Psoas muscle (tissue), 8 donors: Measurements from ENCODE around the gene MMP24. TPM values are rescaled to one million over a fixed set of nuclear protein-coding genes. Genes with fewer than 3 reads are reported as not detected.

ENCODE experiments used
- ATAC-seq, 4 donors: fragments of 200-7000 bp; cut with Tn5 transposase; one replicate each; pipeline ENCODE4 v1.9.1; 2020; ENCODE audit warnings: moderate library complexity in 3 of 4, mild to moderate bottlenecking in 2 of 4
- DNase-seq, 2 donors: peaks; one replicate each; pipeline ENCODE4 v3.0.0-alpha.2; 2020
- H3K27ac ChIP-seq: fragments of 200-600 bp; one replicate; pipeline ENCODE4 v1.8.0; 2022
- H3K27me3 ChIP-seq, 3 donors: fragments of 200-600 bp in 1 of 3; one replicate each; pipeline versions ENCODE4 v1.6.1 to v1.8.0; 2013 to 2022; ENCODE audit warnings: low read length in 2 of 3, mild to moderate bottlenecking in 2 of 3, moderate library complexity in 1 of 3; ENCODE audit not compliant: insufficient read depth in 3 of 3
- H3K36me3 ChIP-seq, 2 donors: fragments of 200-600 bp in 1 of 2; one replicate each; pipeline versions ENCODE4 v1.6.1 to v1.8.0; 2013 to 2022; ENCODE audit warnings: low read depth in 1 of 2, mild to moderate bottlenecking in 1 of 2, moderate library complexity in 1 of 2; ENCODE audit not compliant: insufficient read depth in 1 of 2
- H3K4me1 ChIP-seq: fragments of 200-600 bp; one replicate; pipeline ENCODE4 v1.8.0; 2022
- H3K4me3 ChIP-seq: fragments of 200-600 bp; one replicate; pipeline ENCODE4 v1.8.0; 2022; ENCODE audit warnings: mild to moderate bottlenecking
- H3K9me3 ChIP-seq: fragments of 200-600 bp; one replicate; pipeline ENCODE4 v1.8.0; 2022
- WGBS, 3 donors: extraction: QIAGEN DNeasy Blood & Tissue Kit; methylation state at CpG; one replicate each; pipeline versions ENCODE4 v1.1.6 to v1.1.7; 2013; 5-methylcytosine and 5-hydroxymethylcytosine counted together
- intact Hi-C, 2 donors: fragments of 100-400 bp; cut with DNase I; formaldehyde crosslinking; loops; one replicate each; pipeline versions ENCODE4 v1.11.0 to v1.14.2; 2022
- polyA plus RNA-seq, 3 donors: library from polyadenylated mRNA; stranded (reverse); fragments of 200-250 nt; gene quantifications; one replicate each; pipeline ENCODE4 v1.2.3, GENCODE V29; 2013
- total RNA-seq, 4 donors: library from RNA; stranded (reverse); fragmentation: NEBNext Ultra II Directional in 2 of 4; extraction: Animal tissue kit (Norgen Biotek cat#: 25700) in 2 of 4; gene quantifications; one replicate each; pipeline versions ENCODE4 v1.2.1 to v1.2.4, GENCODE V29; 2021 to 2023
- TF ChIP-seq, protein P1 (sequence below): fragments of 200-600 bp; IDR thresholded peaks from one replicate; pipeline ENCODE4 v1.8.0; 2022; ENCODE audit warnings: antibody characterized with exemption
- donor health status: healthy with polysubstance abuse.
- donor health status: DM: no; HTN: no; CAD: no; lungs with moderate emphysema.
- donor health status: Bipolar disorder and iron deficiency.
- donor health status: healthy.
- donor health status: DM: yes; HTN: yes; CAD: no.
- donor health status: DM: no; HTN: no; CAD: no.
- donor health status: DM: no; HTN: no; CAD: no.
- donor health status: DM: yes; HTN: yes; CAD: no.

MMP24 gene
- total and polyA plus RNA-seq, 7 donors = 0.01 to 0.27 (median 0.12) TPM; not detected in 1

DNA sequence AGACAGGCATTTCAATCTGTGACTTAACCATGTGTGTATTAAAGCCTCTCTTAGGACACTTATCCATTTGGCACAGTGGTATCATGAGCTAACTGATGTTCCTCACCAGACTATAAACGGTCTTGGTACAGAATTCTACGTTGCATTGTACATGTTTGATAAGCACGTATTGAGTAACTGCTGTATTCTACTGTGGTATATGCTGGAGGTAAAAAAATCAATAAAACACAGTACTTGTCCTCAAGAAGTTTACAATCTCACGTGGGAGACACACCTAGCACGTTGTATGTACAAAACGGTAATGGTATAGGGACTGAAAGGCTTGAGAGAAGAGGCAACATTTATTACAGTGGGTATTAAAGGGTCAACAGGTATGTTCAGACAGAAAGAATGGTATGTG lies 98.9 kb downstream of the MMP24 start:
- ATAC-seq (no peak), DNase-seq (no peak)
- Histone ChIP-seq H3K27ac (peak overlapping the region; percentile 71), H3K4me3 (no peak overlapping the region), H3K27me3 (no peaks in the 10 kb centered on the region), H3K9me3 (no peaks in the 10 kb centered on the region), H3K36me3 (no peaks in the 10 kb centered on the region), H3K4me1 (peaks cover 30% of the 10 kb centered on the region)
- TF ChIP-seq, protein P1, sequence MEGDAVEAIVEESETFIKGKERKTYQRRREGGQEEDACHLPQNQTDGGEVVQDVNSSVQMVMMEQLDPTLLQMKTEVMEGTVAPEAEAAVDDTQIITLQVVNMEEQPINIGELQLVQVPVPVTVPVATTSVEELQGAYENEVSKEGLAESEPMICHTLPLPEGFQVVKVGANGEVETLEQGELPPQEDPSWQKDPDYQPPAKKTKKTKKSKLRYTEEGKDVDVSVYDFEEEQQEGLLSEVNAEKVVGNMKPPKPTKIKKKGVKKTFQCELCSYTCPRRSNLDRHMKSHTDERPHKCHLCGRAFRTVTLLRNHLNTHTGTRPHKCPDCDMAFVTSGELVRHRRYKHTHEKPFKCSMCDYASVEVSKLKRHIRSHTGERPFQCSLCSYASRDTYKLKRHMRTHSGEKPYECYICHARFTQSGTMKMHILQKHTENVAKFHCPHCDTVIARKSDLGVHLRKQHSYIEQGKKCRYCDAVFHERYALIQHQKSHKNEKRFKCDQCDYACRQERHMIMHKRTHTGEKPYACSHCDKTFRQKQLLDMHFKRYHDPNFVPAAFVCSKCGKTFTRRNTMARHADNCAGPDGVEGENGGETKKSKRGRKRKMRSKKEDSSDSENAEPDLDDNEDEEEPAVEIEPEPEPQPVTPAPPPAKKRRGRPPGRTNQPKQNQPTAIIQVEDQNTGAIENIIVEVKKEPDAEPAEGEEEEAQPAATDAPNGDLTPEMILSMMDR = no peak
- WGBS, 3 donors = 78 to 84% (median 84%) methylated on average over 6 of the region's 6 CpGs
- intact Hi-C loops = loop anchor here in 1 of 2 donors (5.0 kb wide), 1 partner anchor 42 kb away; no protein-coding TSS in a partner anchor

DNA sequence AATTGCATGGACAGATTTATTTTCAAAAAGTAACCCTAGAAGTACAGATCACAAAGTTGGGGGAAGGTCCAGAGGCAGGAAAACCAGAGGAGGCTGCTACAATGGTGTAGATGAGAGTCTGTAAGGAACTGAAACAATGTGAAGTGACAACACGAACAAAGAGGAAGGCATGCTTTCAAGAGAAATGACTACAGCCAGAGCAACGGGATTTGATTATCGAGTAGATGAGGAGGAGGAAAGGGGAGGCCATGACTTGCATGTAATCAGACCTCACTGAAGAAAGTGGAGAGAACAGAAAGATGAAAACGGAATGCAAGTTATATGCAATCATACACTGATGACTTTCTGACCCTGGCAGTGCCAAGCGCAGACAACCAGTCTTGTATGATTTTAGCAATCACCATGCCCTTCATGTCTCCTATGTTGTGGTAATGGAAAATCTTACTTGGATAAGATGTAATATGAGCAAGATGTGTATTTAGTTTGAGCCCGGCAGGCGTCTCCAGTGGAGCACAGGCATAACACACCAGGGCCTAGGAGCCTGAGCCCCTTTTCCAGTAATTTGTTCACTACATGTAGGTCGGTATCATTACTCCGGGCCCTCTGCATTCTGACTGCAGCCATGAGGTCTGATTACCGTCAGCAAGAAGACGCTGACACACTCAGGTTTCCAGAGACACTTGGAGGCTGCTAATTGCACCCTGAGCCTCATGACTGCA lies 99.7 kb downstream of the MMP24 start:
- no peak for DNase-seq
- intact Hi-C loops = loop anchor here in 1 of 2 donors (5.0 kb wide), 1 partner anchor 41 kb away; no protein-coding TSS in a partner anchor
- WGBS, 3 donors = 33 to 54% (median 45%) methylated on average over 11 of the region's 11 CpGs

More for the DNA sequence above, 99.7 kb downstream of the MMP24 start:
- Histone ChIP-seq H3K9me3 (no peaks in the 10 kb centered on the region), H3K27me3 (no peaks in the 10 kb centered on the region), H3K27ac (peak overlapping the region; percentile 71), H3K4me3 (no peak overlapping the region), H3K4me1 (peaks cover 30% of the 10 kb centered on the region), H3K36me3 (no peaks in the 10 kb centered on the region)
- TF ChIP-seq, protein P1 = no peak
- peak; percentile 41 to 60 (median 50) for ATAC-seq

Other genes starting within 250 kb of the MMP24 start
- gene TRPC4AP, start 133.9 kb upstream of the MMP24 start, total RNA-seq = 10 to 100 TPM; 36.0 to 62.3 (median 58.1) TPM
- 10 to 100 TPM; 42.0 to 51.7 (median 42.4) TPM for gene TRPC4AP, start 133.9 kb upstream of the MMP24 start, polyA plus RNA-seq
- gene EDEM2, start 79.4 kb upstream of the MMP24 start, total RNA-seq = 1 to 10 TPM; 5.0 to 8.5 (median 6.2) TPM
- 10 to 100 TPM in 2 of 3 donors, 1 to 10 TPM in 1; 8.3 to 20.4 (median 17.2) TPM for gene EDEM2, start 79.4 kb upstream of the MMP24 start, polyA plus RNA-seq
- 1 to 10 TPM; 2.8 to 8.8 (median 6.4) TPM for gene PROCR, start 54.6 kb upstream of the MMP24 start, total RNA-seq
- 1 to 10 TPM; 5.2 to 7.1 (median 6.1) TPM for gene PROCR, start 54.6 kb upstream of the MMP24 start, polyA plus RNA-seq
- 10 to 100 TPM; 25.1 to 40.6 (median 27.2) TPM for gene MMP24OS, start 51.4 kb downstream of the MMP24 start, total RNA-seq
- 10 to 100 TPM; 10.4 to 22.5 (median 19.3) TPM for gene MMP24OS, start 51.4 kb downstream of the MMP24 start, polyA plus RNA-seq
- 10 to 100 TPM; 44.3 to 65.5 (median 52.6) TPM for gene EIF6, start 58.1 kb downstream of the MMP24 start, total RNA-seq
- gene EIF6, start 58.1 kb downstream of the MMP24 start, polyA plus RNA-seq = 100 to 1,000 TPM in 1 of 3 donors, 10 to 100 TPM in 2; 63.0 to 169 (median 71.1) TPM
- not detected for gene FAM83C, start 65.7 kb downstream of the MMP24 start, total RNA-seq
- under 1 TPM; 0.04 to 0.07 (median 0.04) TPM for gene FAM83C, start 65.7 kb downstream of the MMP24 start, polyA plus RNA-seq
- gene UQCC1, start 185.3 kb downstream of the MMP24 start, total RNA-seq = 100 to 1,000 TPM in 2 of 4 donors, 10 to 100 TPM in 2; 67.3 to 120 (median 85.8) TPM
- gene UQCC1, start 185.3 kb downstream of the MMP24 start, polyA plus RNA-seq = 100 to 1,000 TPM in 2 of 3 donors, 10 to 100 TPM in 1; 71.8 to 129 (median 118) TPM
- gene GDF5, start 211.5 kb downstream of the MMP24 start, total RNA-seq = 1 to 10 TPM in 1 of 4 donors, under 1 TPM in 2, not detected in 1; 0.13 to 1.1 (median 0.22) TPM
- under 1 TPM in 2 of 3 donors, not detected in 1; 0.03 to 0.13 TPM for gene GDF5, start 211.5 kb downstream of the MMP24 start, polyA plus RNA-seq
- 10 to 100 TPM; 17.0 to 19.3 (median 17.6) TPM for gene CEP250, start 228.9 kb downstream of the MMP24 start, total RNA-seq
- gene CEP250, start 228.9 kb downstream of the MMP24 start, polyA plus RNA-seq = 10 to 100 TPM in 1 of 3 donors, 1 to 10 TPM in 2; 4.2 to 13.2 (median 7.4) TPM